ENCODE data around the gene AGFG2.

AGFG2 gene

GRCh38 chr7:100589341-100589947 is 50.4 kb downstream of the AGFG2 start:
- Histone ChIP-seq H3K4me1 (ENCODE audit: control insufficient read depth, insufficient read depth, low read length) (peaks cover 8% of the 10 kb centered on the region), H3K9me3 (ENCODE audit: control insufficient read depth, insufficient read depth, low read depth, low read length) (no peaks in the 10 kb centered on the region), H3K36me3 (ENCODE audit: control insufficient read depth in 2 of 2, insufficient read depth in 1 of 2, low read length in 2 of 2) (no peaks in the 10 kb centered on the region), H3K27ac (ENCODE audit: extremely low read depth, low read depth, low read length) (no peak overlapping the region), H3K4me3 (ENCODE audit: low read depth, low read length) (no peak overlapping the region)
- 0 out of 2 replicates have a peak, but pooled peaks have one; percentile 31 for TF ChIP-seq GLIS2 (tag by site-specific recombination; IDR thresholded peaks at IDR 0.05)
- TF ChIP-seq HOXA7 (CRISPR knock-in tag; IDR thresholded peaks at IDR 0.05; ENCODE audit: borderline replicate concordance), result no peak
- TF ChIP-seq ZBTB49 (tag by site-specific recombination; IDR thresholded peaks at IDR 0.05; ENCODE audit: low read depth), result no peak
- TF ChIP-seq HIC1 (tag by site-specific recombination; IDR thresholded peaks at IDR 0.05), result no peak
- ChIA-PET POLR2A (interaction anchor here (0.8 to 1.5 kb wide), 3 partner anchors 14 to 161 kb away, joined by 3 to 5 read pairs (median 4); partner anchors contain the start of genes MOSPD3 and ZCWPW1), CTCF (interaction anchor here (0.9 to 1.7 kb wide), 5 partner anchors 10 to 120 kb away, joined by 4 to 9 read pairs (median 5); no protein-coding TSS in a partner anchor)

GRCh38 chr7:100590077-100590737 is 51.2 kb downstream of the AGFG2 start:
- Histone ChIP-seq H3K4me1 (ENCODE audit: control insufficient read depth, insufficient read depth, low read length) (peaks cover under 1% of the 10 kb centered on the region; the same call in 1 of the 2 replicates), H3K27ac (ENCODE audit: extremely low read depth, low read depth, low read length) (no peak overlapping the region), H3K4me3 (ENCODE audit: low read depth, low read length) (no peak overlapping the region), H3K9me3 (ENCODE audit: control insufficient read depth, insufficient read depth, low read depth, low read length) (no peaks in the 10 kb centered on the region), H3K36me3 (ENCODE audit: control insufficient read depth in 2 of 2, insufficient read depth in 1 of 2, low read length in 2 of 2) (no peaks in the 10 kb centered on the region)
- TF ChIP-seq ZNF623 (tag by site-specific recombination; IDR thresholded peaks at IDR 0.05) (no peak), PRDM4 (tag by site-specific recombination; IDR thresholded peaks at IDR 0.05) (no peak), ZNF341 (tag by site-specific recombination; IDR thresholded peaks at IDR 0.05; ENCODE audit: low read depth) (no peak), ZEB2 (tag by site-specific recombination; IDR thresholded peaks at IDR 0.05) (no peak)
- POLR2A ChIA-PET, result no interaction called here
- CTCF ChIA-PET, result interaction anchor here (1.7 kb wide), 1 partner anchor 103 kb away, joined by 4 read pairs; no protein-coding TSS in a partner anchor

GRCh38 chr7:100591596-100591995 is 52.6 kb downstream of the AGFG2 start:
- Histone ChIP-seq H3K27ac (ENCODE audit: extremely low read depth, low read depth, low read length) (no peak overlapping the region), H3K9me3 (ENCODE audit: control insufficient read depth, insufficient read depth, low read depth, low read length) (no peaks in the 10 kb centered on the region), H3K4me3 (ENCODE audit: low read depth, low read length) (no peak overlapping the region), H3K4me1 (ENCODE audit: control insufficient read depth, insufficient read depth, low read length) (no peaks in the 10 kb centered on the region), H3K36me3 (ENCODE audit: control insufficient read depth in 2 of 2, insufficient read depth in 1 of 2, low read length in 2 of 2) (no peaks in the 10 kb centered on the region; a peak in 1 of 3 replicates)
- ChIA-PET CTCF (interaction anchor here (0.9 to 1.4 kb wide), 2 partner anchors 12 to 32 kb away, joined by 3 to 5 read pairs; no protein-coding TSS in a partner anchor), POLR2A (no interaction called here)
- TF ChIP-seq ZNF133 (tag by site-specific recombination; IDR thresholded peaks at IDR 0.05) (no peak), ZNF658 (tag by site-specific recombination; IDR thresholded peaks at IDR 0.05) (no peak), ZBTB48 (tag by site-specific recombination; IDR thresholded peaks at IDR 0.05) (no peak), ZNF184 (tag by site-specific recombination; IDR thresholded peaks at IDR 0.05) (no peak), ZNF639 (tag by site-specific recombination; IDR thresholded peaks at IDR 0.05) (no peak), ZSCAN23 (tag by site-specific recombination; IDR thresholded peaks at IDR 0.05) (no peak), ZNF433 (tag by site-specific recombination; IDR thresholded peaks at IDR 0.05; ENCODE audit: low read depth) (no peak), ZNF473 (tag by site-specific recombination; IDR thresholded peaks at IDR 0.05) (no peak), ZFP41 (tag by site-specific recombination; IDR thresholded peaks at IDR 0.05; ENCODE audit: borderline replicate concordance) (no peak), ZNF555 (tag by site-specific recombination; conservative IDR thresholded peaks at IDR 0.05) (no peak), ZNF692 (tag by site-specific recombination; IDR thresholded peaks at IDR 0.05) (no peak)
